ENCODE results near the gene MYO16.
A peak's percentile ranks its signal among the peaks of the same experiment; 100 is the strongest.

Gene MYO16

GRCh38 chr13:108663710-108664109 is 34.3 kb downstream of the MYO16 start:
- DNase-seq (ENCODE audit: low read depth) = no peak

GRCh38 chr13:108667205-108667604 is 37.8 kb downstream of the MYO16 start:
- DNase-seq (ENCODE audit: low read depth) = no peak

GRCh38 chr13:108669381-108669780 is 40.0 kb downstream of the MYO16 start:
- no peak for DNase-seq (ENCODE audit: low read depth)

GRCh38 chr13:108674346-108674745 is 44.9 kb downstream of the MYO16 start:
- DNase-seq (ENCODE audit: low read depth) = no peak

GRCh38 chr13:108674771-108675170 is 45.4 kb downstream of the MYO16 start:
- DNase-seq (ENCODE audit: low read depth) = no peak

GRCh38 chr13:108676620-108677019 is 47.2 kb downstream of the MYO16 start:
- DNase-seq (ENCODE audit: low read depth) = no peak

- DNase-seq (ENCODE audit: low read depth) = no peak
Measured at GRCh38 chr13:108677806-108678205, 48.4 kb downstream of the MYO16 start.

GRCh38 chr13:108680011-108680410 is 50.6 kb downstream of the MYO16 start:
- no peak for DNase-seq (ENCODE audit: low read depth)

- peak; percentile 28 for DNase-seq (ENCODE audit: low read depth)
Measured at GRCh38 chr13:108681986-108682575, 52.7 kb downstream of the MYO16 start.

- DNase-seq (ENCODE audit: low read depth) = no peak
Measured at GRCh38 chr13:108682714-108683113, 53.3 kb downstream of the MYO16 start.

GRCh38 chr13:108686027-108686426 is 56.6 kb downstream of the MYO16 start:
- no peak for DNase-seq (ENCODE audit: low read depth)

- no peak for DNase-seq (ENCODE audit: low read depth)
Measured at GRCh38 chr13:108690726-108691125, 61.3 kb downstream of the MYO16 start.

GRCh38 chr13:108700422-108701170 is 71.2 kb downstream of the MYO16 start:
- DNase-seq (ENCODE audit: low read depth) = no peak

- DNase-seq (ENCODE audit: low read depth) = no peak
Measured at GRCh38 chr13:108702171-108702570, 72.8 kb downstream of the MYO16 start.

- no peak for DNase-seq (ENCODE audit: low read depth)
Measured at GRCh38 chr13:108705031-108705430, 75.6 kb downstream of the MYO16 start.

GRCh38 chr13:108707584-108707983 is 78.2 kb downstream of the MYO16 start:
- no peak for DNase-seq (ENCODE audit: low read depth)

- no peak for DNase-seq (ENCODE audit: low read depth)
Measured at GRCh38 chr13:108708921-108709320, 79.5 kb downstream of the MYO16 start.

- no peak for DNase-seq (ENCODE audit: low read depth)
Measured at GRCh38 chr13:108711386-108711785, 82.0 kb downstream of the MYO16 start.

- DNase-seq (ENCODE audit: low read depth) = no peak
Measured at GRCh38 chr13:108725471-108725870, 96.1 kb downstream of the MYO16 start.

- no peak for DNase-seq (ENCODE audit: low read depth)
Measured at GRCh38 chr13:108728370-108728769, 99.0 kb downstream of the MYO16 start.

- DNase-seq (ENCODE audit: low read depth) = no peak
Measured at GRCh38 chr13:108733022-108733560, 103.7 kb downstream of the MYO16 start.

- no peak for DNase-seq (ENCODE audit: low read depth)
Measured at GRCh38 chr13:108734676-108735075, 105.3 kb downstream of the MYO16 start.

- no peak for DNase-seq (ENCODE audit: low read depth)
Measured at GRCh38 chr13:108741930-108742329, 112.5 kb downstream of the MYO16 start.

Measured in HS-5 (cell line).